Measurements from ENCODE around the gene APH1A. TPM values are rescaled to one million over a fixed set of nuclear protein-coding genes. Genes with fewer than 3 reads are reported as not detected.
A peak's percentile ranks its signal among the peaks of the same experiment; 100 is the strongest.

The APH1A gene
- total and polyA plus RNA-seq, 8 donors = 25.8 to 120 (median 85.6) TPM

DNA sequence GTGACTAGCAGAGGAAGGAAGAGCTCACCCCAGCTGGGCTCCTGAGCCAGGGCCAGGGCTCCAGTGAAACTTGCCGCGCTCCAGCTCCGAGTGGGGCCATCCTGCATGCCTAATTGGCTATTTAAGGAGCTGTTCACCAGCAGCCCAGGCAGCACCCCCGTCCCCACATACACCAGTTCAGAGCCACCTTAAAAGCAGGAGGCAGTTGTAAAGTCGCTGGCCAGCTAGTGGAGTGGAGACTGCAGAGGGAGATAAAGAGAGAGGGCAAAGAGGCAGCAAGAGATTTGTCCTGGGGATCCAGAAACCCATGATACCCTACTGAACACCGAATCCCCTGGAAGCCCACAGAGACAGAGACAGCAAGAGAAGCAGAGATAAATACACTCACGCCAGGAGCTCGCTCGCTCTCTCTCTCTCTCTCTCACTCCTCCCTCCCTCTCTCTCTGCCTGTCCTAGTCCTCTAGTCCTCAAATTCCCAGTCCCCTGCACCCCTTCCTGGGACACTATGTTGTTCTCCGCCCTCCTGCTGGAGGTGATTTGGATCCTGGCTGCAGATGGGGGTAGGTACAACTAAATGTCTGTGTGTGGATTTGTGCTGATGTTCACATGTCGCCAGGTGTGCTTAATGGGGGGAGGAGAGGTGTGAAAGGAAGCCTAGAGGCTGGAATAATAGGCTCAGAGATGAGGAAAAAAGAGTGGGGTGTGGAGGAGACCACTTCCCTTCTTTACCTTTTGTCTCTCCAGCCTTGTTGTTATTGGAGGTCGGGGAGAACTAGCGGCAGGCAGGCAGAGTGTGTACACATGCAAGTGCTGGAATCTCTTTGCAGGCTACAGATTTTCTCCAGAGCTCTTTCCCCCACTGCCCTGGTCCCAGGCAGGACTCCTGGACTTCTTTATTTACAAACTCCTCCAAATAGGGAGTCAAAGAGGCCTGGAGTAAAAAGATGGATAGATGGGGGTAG is 10.9 kb downstream of the APH1A start, which contains the start of gene CA14:
TSS of gene CA14 (plus strand) at position 151 of the 962 bp plus-strand sequence. CDS start at position 506, 355 bp downstream.
- Histone ChIP-seq H3K36me3 (no peaks in the 10 kb centered on the region), H3K4me1 (peaks cover 22 to 61% (median 53%) of the 10 kb centered on the region in 4 donors), H3K4me3 (peak within 1 kb of the TSS in 1 of 4 donors; percentile 12), H3K27me3 (peaks cover 0 to 23% (median 0%) of the 10 kb centered on the region in 3 donors), H3K27ac (peak within 1 kb of the TSS in 2 of 5 donors; percentile 71 to 77), H3K9me3 (no peaks in the 10 kb centered on the region)
- intact Hi-C loops (cut with DNase I; ENCODE audit: low total_unique reads) = no loop called here
- TF ChIP-seq POLR2AphosphoS5 (IDR thresholded peaks at IDR 0.05) (no peak), EP300 (IDR thresholded peaks at IDR 0.05) (no peak), POLR2A (IDR thresholded peaks at IDR 0.05) (no peak)
- TF ChIP-seq, protein P1, sequence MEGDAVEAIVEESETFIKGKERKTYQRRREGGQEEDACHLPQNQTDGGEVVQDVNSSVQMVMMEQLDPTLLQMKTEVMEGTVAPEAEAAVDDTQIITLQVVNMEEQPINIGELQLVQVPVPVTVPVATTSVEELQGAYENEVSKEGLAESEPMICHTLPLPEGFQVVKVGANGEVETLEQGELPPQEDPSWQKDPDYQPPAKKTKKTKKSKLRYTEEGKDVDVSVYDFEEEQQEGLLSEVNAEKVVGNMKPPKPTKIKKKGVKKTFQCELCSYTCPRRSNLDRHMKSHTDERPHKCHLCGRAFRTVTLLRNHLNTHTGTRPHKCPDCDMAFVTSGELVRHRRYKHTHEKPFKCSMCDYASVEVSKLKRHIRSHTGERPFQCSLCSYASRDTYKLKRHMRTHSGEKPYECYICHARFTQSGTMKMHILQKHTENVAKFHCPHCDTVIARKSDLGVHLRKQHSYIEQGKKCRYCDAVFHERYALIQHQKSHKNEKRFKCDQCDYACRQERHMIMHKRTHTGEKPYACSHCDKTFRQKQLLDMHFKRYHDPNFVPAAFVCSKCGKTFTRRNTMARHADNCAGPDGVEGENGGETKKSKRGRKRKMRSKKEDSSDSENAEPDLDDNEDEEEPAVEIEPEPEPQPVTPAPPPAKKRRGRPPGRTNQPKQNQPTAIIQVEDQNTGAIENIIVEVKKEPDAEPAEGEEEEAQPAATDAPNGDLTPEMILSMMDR (IDR thresholded peaks at IDR 0.05) = no peak
- WGBS, 5 donors = 25 to 45% (median 32%) methylated on average over 12 to 13 of the region's 13 CpGs
- DNase-seq = no peak

- Histone ChIP-seq H3K4me3 (peak overlapping the region in 1 of 4 donors; percentile 34), H3K9me3 (no peaks in the 10 kb centered on the region), H3K27me3 (peaks cover 0 to 23% (median 0%) of the 10 kb centered on the region in 3 donors), H3K27ac (peak overlapping the region in 3 of 5 donors; percentile 16 to 77 (median 42)), H3K36me3 (no peaks in the 10 kb centered on the region), H3K4me1 (peaks cover 22 to 55% (median 48%) of the 10 kb centered on the region in 4 donors)
- peak in 1 of 2 donors; percentile 59 for DNase-seq
- TF ChIP-seq EP300 (IDR thresholded peaks at IDR 0.05) (no peak), POLR2AphosphoS5 (IDR thresholded peaks at IDR 0.05) (no peak), POLR2A (IDR thresholded peaks at IDR 0.05) (no peak)
- TF ChIP-seq, protein P1 (IDR thresholded peaks at IDR 0.05) = no peak
- intact Hi-C loops (cut with DNase I; ENCODE audit: low total_unique reads) = no loop called here
- 27 to 35% (median 29%) methylated on average over 14 of the region's 14 CpGs for WGBS, 5 donors
Measured at GRCh38 chr1:150256554-150257341, 12.1 kb downstream of the APH1A start.

- no peaks in the 10 kb centered on the region for H3K36me3 ChIP-seq
- H3K27me3 ChIP-seq = peaks cover 0 to 23% (median 0%) of the 10 kb centered on the region in 3 donors
- no peaks in the 10 kb centered on the region for H3K9me3 ChIP-seq
- no peak for TF ChIP-seq POLR2AphosphoS5 (IDR thresholded peaks at IDR 0.05)
- TF ChIP-seq POLR2A (IDR thresholded peaks at IDR 0.05) = no peak
- TF ChIP-seq EP300 (IDR thresholded peaks at IDR 0.05) = no peak
- TF ChIP-seq, protein P1 (IDR thresholded peaks at IDR 0.05) = no peak
- whole genome bisulfite sequencing, 5 donors = 0 to 6% (median 3%) methylated on average over 1 of the region's 1 CpG
- peak overlapping the region in 4 of 5 donors; percentile 16 to 77 (median 56) for H3K27ac ChIP-seq
- peaks cover 22 to 55% (median 46%) of the 10 kb centered on the region in 4 donors for H3K4me1 ChIP-seq
- intact Hi-C loops (cut with DNase I; ENCODE audit: low total_unique reads) = no loop called here
- peak overlapping the region in 3 of 4 donors; percentile 21 to 34 (median 25) for H3K4me3 ChIP-seq
- DNase-seq = no peak
Measured at GRCh38 chr1:150256198-150256553, 12.6 kb downstream of the APH1A start.

- no peaks in the 10 kb centered on the region for H3K4me1 ChIP-seq
- no peak for DNase-seq
- intact Hi-C loops (cut with DNase I; ENCODE audit: low total_unique reads) = no loop called here
- no peaks in the 10 kb centered on the region for H3K36me3 ChIP-seq
- TF ChIP-seq POLR2A (IDR thresholded peaks at IDR 0.05) = no peak
- no peak for TF ChIP-seq EP300 (IDR thresholded peaks at IDR 0.05)
- TF ChIP-seq, protein P1 (IDR thresholded peaks at IDR 0.05) = no peak
- no peak for TF ChIP-seq POLR2AphosphoS5 (IDR thresholded peaks at IDR 0.05)
- WGBS, 5 donors = 72 to 85% (median 78%) methylated on average over 2 of the region's 2 CpGs
- H3K9me3 ChIP-seq = no peaks in the 10 kb centered on the region
- H3K4me3 ChIP-seq = no peak overlapping the region
- no peaks in the 10 kb centered on the region for H3K27me3 ChIP-seq
- no peak overlapping the region for H3K27ac ChIP-seq
Measured at GRCh38 chr1:150249936-150250335, 18.9 kb downstream of the APH1A start.
